IMR-90 (cell line): ENCODE data around the gene OCSTAMP. TPM values are rescaled to one million over a fixed set of nuclear protein-coding genes. Genes with fewer than 3 reads are reported as not detected.

Experiments
- ATAC-seq: fragments of 200-7000 bp; cut with Tn5 transposase; 2 replicates; pipeline ENCODE4 v1.9.1; 2020; ENCODE audit warnings: low read depth, mild to moderate bottlenecking, moderate library complexity
- BruUV-seq: library from RNA; stranded (reverse); fragments of 400-500 nt; replicated peaks from 2 replicates; lab custom pipeline; 2021; lab: Mats Ljungman, UMichigan
- CTCF ChIA-PET: fragments of 300-600 bp; formaldehyde crosslinking; extraction: SDS; loops from one replicate; lab custom pipeline; 2021; ENCODE audit warnings: antibody characterized with exemption; lab: Yijun Ruan, JAX
- POLR2A ChIA-PET: fragments of 300-600 bp; sonication (Branson Sonifier 250); formaldehyde crosslinking; loops from one replicate; lab custom pipeline; 2022; ENCODE audit warnings: antibody characterized with exemption; ENCODE audit not compliant: unreplicated experiment; lab: Charles Lee
- DNase-seq: peaks from one replicate; pipeline ENCODE4 v3.0.0; 2013
- H2AFZ ChIP-seq: replicated peaks from 2 replicates; pipeline ENCODE3; 2013; ENCODE audit warnings: low read length, mild to moderate bottlenecking; ENCODE audit not compliant: poor library complexity
- H2AK5ac ChIP-seq: 2 replicates; pipeline ENCODE4 v1.6.1; 2013; ENCODE audit warnings: low read depth, low read length, inconsistent platforms
- H2AK9ac ChIP-seq: replicated peaks from 2 replicates; pipeline ENCODE3; 2013; ENCODE audit warnings: mild to moderate bottlenecking, low read depth, low read length, moderate library complexity; ENCODE audit not compliant: poor library complexity
- H2BK120ac ChIP-seq: 2 replicates; pipeline ENCODE4 v1.6.1; 2013; ENCODE audit warnings: low read depth, low read length, inconsistent platforms
- H2BK15ac ChIP-seq: 3 replicates; pipeline ENCODE4 v1.6.1; 2013; ENCODE audit warnings: low read depth, low read length, inconsistent platforms
- H2BK20ac ChIP-seq: 2 replicates; pipeline ENCODE4 v1.6.1; 2013; ENCODE audit warnings: low read depth, mild to moderate bottlenecking, inconsistent platforms, low read length, moderate library complexity
- H2BK5ac ChIP-seq: 2 replicates; pipeline ENCODE4 v1.6.1; 2013; ENCODE audit warnings: mild to moderate bottlenecking, low read depth, low read length, inconsistent platforms; ENCODE audit not compliant: poor library complexity, severe bottlenecking
- H3K14ac ChIP-seq: replicated peaks from 2 replicates; pipeline ENCODE4 v1.6.1; 2013; ENCODE audit warnings: low read depth, low read length, inconsistent platforms
- H3K18ac ChIP-seq: 2 replicates; pipeline ENCODE4 v1.6.1; 2013; ENCODE audit warnings: low read depth, low read length, control low read depth
- H3K23ac ChIP-seq: 2 replicates; pipeline ENCODE4 v1.6.1; 2013; ENCODE audit warnings: low read depth, low read length, inconsistent platforms
- H3K27ac ChIP-seq: 2 replicates; pipeline ENCODE4 v1.5.1; 2013; ENCODE audit warnings: mild to moderate bottlenecking, control low read depth, low read length; ENCODE audit not compliant: insufficient read depth
- H3K27me3 ChIP-seq: 2 replicates; pipeline ENCODE4 v1.6.1; 2013; ENCODE audit warnings: low read length; ENCODE audit not compliant: control insufficient read depth, insufficient read depth
- H3K36me3 ChIP-seq: 2 replicates; pipeline ENCODE4 v1.6.1; 2013; ENCODE audit warnings: low read length, mixed read lengths; ENCODE audit not compliant: control insufficient read depth, insufficient read depth
- H3K4ac ChIP-seq: 2 replicates; pipeline ENCODE4 v1.6.1; 2013; ENCODE audit warnings: low read depth, low read length, inconsistent platforms
- H3K4me1 ChIP-seq: 2 replicates; pipeline ENCODE4 v1.6.1; 2013; ENCODE audit warnings: low read length, mixed read lengths; ENCODE audit not compliant: control insufficient read depth, insufficient read depth
- H3K4me2 ChIP-seq: 2 replicates; pipeline ENCODE4 v1.6.1; 2013; ENCODE audit warnings: low read depth, mild to moderate bottlenecking, control low read depth, low read length, moderate library complexity
- H3K4me3 ChIP-seq: 2 replicates; pipeline ENCODE4 v1.5.1; 2013; ENCODE audit warnings: low read depth, mild to moderate bottlenecking, control low read depth, low read length, moderate library complexity; ENCODE audit not compliant: insufficient read depth
- H3K56ac ChIP-seq: 2 replicates; pipeline ENCODE4 v1.6.1; 2013; ENCODE audit warnings: low read length, inconsistent platforms; ENCODE audit not compliant: insufficient read depth; ENCODE audit errors: extremely low read depth
- H3K79me1 ChIP-seq, 2 experiments: 2 replicates each; pipeline ENCODE4 v1.6.1; 2013; ENCODE audit warnings: low read length in 2 of 2, inconsistent platforms in 1 of 2, low read depth in 1 of 2
- H3K9ac ChIP-seq: 2 replicates; pipeline ENCODE4 v1.6.1; 2013; ENCODE audit warnings: low read depth, low read length, control low read depth
- H3K9me1 ChIP-seq: 2 replicates; pipeline ENCODE4 v1.6.1; 2013; ENCODE audit warnings: low read length, inconsistent platforms; ENCODE audit not compliant: insufficient read depth
- H3K9me3 ChIP-seq: 2 replicates; pipeline ENCODE4 v1.6.1; 2013; ENCODE audit warnings: low read length; ENCODE audit not compliant: control insufficient read depth, insufficient read depth
- H4K20me1 ChIP-seq: 2 replicates; pipeline ENCODE4 v1.6.1; 2013; ENCODE audit warnings: low read length, inconsistent platforms; ENCODE audit not compliant: insufficient read depth
- H4K5ac ChIP-seq: 2 replicates; pipeline ENCODE4 v1.6.1; 2013; ENCODE audit warnings: mild to moderate bottlenecking, low read depth, low read length, control low read depth
- H4K8ac ChIP-seq, 2 experiments: 2 replicates each; pipeline ENCODE4 v1.6.1; 2013; ENCODE audit warnings: low read depth in 2 of 2, low read length in 2 of 2, control low read depth in 1 of 2, inconsistent platforms in 1 of 2
- H4K91ac ChIP-seq: 2 replicates; pipeline ENCODE4 v1.6.1; 2013; ENCODE audit warnings: low read depth, low read length, inconsistent platforms; ENCODE audit not compliant: insufficient read depth
- MAFK ChIP-seq: IDR thresholded peaks from 2 replicates; pipeline ENCODE4 v1.6.1; 2012; ENCODE audit warnings: low read depth, low read length, improper control_type of control experiment
- RFX5 ChIP-seq: IDR thresholded peaks from 2 replicates; pipeline ENCODE4 v1.8.0; 2012; ENCODE audit warnings: low read depth, mild to moderate bottlenecking, low read length, moderate library complexity
- WGBS, 2 experiments: methylation state at CpG; one replicate each; pipeline versions ENCODE4 v1.1.5 to v1.1.7; 2013; ENCODE audit warnings: missing lambda C conversion rate in 2 of 2; ENCODE audit not compliant: insufficient read length in 1 of 2; ENCODE audit errors: extremely low coverage in 2 of 2; 5-methylcytosine and 5-hydroxymethylcytosine counted together
- dilution Hi-C: fragments of 300-500 bp; cut with HindIII; formaldehyde crosslinking; loops from one replicate; pipeline ENCODE4 v1.14.3; 2018; ENCODE audit warnings: low sequenced_read_pairs; ENCODE audit not compliant: unreplicated experiment
- in situ Hi-C: fragments of 300-500 bp; cut with MboI; formaldehyde crosslinking; loops from 3 replicates; pipeline ENCODE4 v1.14.3; 2019; ENCODE audit warnings: low sequenced_read_pairs, inconsistent platforms, mixed read lengths
- intact Hi-C: fragments of 100-400 bp; cut with micrococcal nuclease; formaldehyde crosslinking; loops from 2 replicates; pipeline ENCODE4 v1.10.0; 2022
- polyA plus RNA-seq, 3 experiments: library from polyadenylated mRNA; depleted of rRNA; stranded (reverse); fragments of >200 nt; gene quantifications; 2 replicates each; pipeline ENCODE4 v1.2.3, GENCODE V29; 2012; ENCODE audit warnings: low replicate concordance in 1 of 3
- total RNA-seq: library from RNA; depleted of rRNA; stranded (reverse); fragments of >200 nt; gene quantifications from 2 replicates; pipeline ENCODE4 v1.2.3, GENCODE V29; 2012

OCSTAMP gene
- total and polyA plus RNA-seq, 2 of the 4 experiments (the other 2 are of a cell fraction), result not detected

GRCh38 chr20:46563860-46564221, 13.4 kb upstream of the OCSTAMP start:
- H3K4ac ChIP-seq, result no peak overlapping the region
- H3K14ac ChIP-seq, result no peak overlapping the region
- H3K9me3 ChIP-seq, result no peaks in the 10 kb centered on the region
- H2AFZ ChIP-seq, result peak overlapping the region; percentile 25
- no peaks in the 10 kb centered on the region for H4K20me1 ChIP-seq
- ChIA-PET POLR2A (no interaction called here), CTCF (no interaction called here)
- DNase-seq (no peak), ATAC-seq (no peak)
- peaks cover 4% of the 10 kb centered on the region; the same call in 1 of the 2 replicates for H3K4me1 ChIP-seq
- no peak overlapping the region for H3K23ac ChIP-seq
- H3K4me3 ChIP-seq, result no peak overlapping the region
- no peak overlapping the region for H3K18ac ChIP-seq
- in situ Hi-C loops (no loop called here), dilution Hi-C loops (no loop called here), intact Hi-C loops (no loop called here)
- no peaks in the 10 kb centered on the region for H3K79me1 ChIP-seq
- H2AK5ac ChIP-seq, result no peak overlapping the region
- no peak overlapping the region for H4K5ac ChIP-seq
- no peak overlapping the region for H3K4me2 ChIP-seq
- H3K27ac ChIP-seq, result no peak overlapping the region
- no peak overlapping the region for H4K91ac ChIP-seq
- no peak overlapping the region for H2BK120ac ChIP-seq
- H2BK15ac ChIP-seq, result no peak overlapping the region
- no peaks in the 10 kb centered on the region for H3K27me3 ChIP-seq
- H3K56ac ChIP-seq, result no peak overlapping the region
- no peak overlapping the region for H2BK5ac ChIP-seq
- H3K9ac ChIP-seq, result no peak overlapping the region
- no peak overlapping the region for H4K8ac ChIP-seq
- no TSS peak for BruUV-seq
- H2AK9ac ChIP-seq, result no peak overlapping the region
- H3K36me3 ChIP-seq, result no peaks in the 10 kb centered on the region
- H3K9me1 ChIP-seq, result no peaks in the 10 kb centered on the region; the same call in 1 of the 2 replicates
- WGBS, 2 experiments, result no CpG with 5 or more reads among the region's 2 CpGs
- TF ChIP-seq MAFK (peak; percentile 98), RFX5 (no peak)
- H2BK20ac ChIP-seq, result no peak overlapping the region
